HL-60/S4 treated with retinoic acid at 250 ng/mL for 4 days and 3 days (cell line): ENCODE data around the gene GREM2.

Experiments used
- in situ Hi-C: fragments of 300-500 bp; cut with MboI; formaldehyde crosslinking; loops from 2 replicates; pipeline ENCODE4 v1.7.0; 2022; ENCODE audit warnings: low sequenced_read_pairs

GREM2 gene

GRCh38 chr1:240462766-240463395 lies 149.1 kb downstream of the GREM2 start:
- in situ Hi-C loops = no loop called here

- in situ Hi-C loops = no loop called here
Observed at GRCh38 chr1:240462277-240462676, 149.7 kb downstream of the GREM2 start.

GRCh38 chr1:240457203-240457602 lies 154.8 kb downstream of the GREM2 start:
- in situ Hi-C loops = no loop called here

GRCh38 chr1:240455228-240455821 lies 156.6 kb downstream of the GREM2 start:
- in situ Hi-C loops = no loop called here

GRCh38 chr1:240445369-240445768 lies 166.6 kb downstream of the GREM2 start:
- in situ Hi-C loops = no loop called here

- in situ Hi-C loops = no loop called here
Observed at GRCh38 chr1:240441669-240442068, 170.3 kb downstream of the GREM2 start.
